ENCODE measurements around the gene NELFCD.
A peak's percentile ranks its signal among the peaks of the same experiment; 100 is the strongest.
"Not testable (repeated sequence)": the region's sequence is repeated elsewhere in the genome, so short reads cannot be mapped to it uniquely, and the experiment has no call there.

NELFCD gene

DNA sequence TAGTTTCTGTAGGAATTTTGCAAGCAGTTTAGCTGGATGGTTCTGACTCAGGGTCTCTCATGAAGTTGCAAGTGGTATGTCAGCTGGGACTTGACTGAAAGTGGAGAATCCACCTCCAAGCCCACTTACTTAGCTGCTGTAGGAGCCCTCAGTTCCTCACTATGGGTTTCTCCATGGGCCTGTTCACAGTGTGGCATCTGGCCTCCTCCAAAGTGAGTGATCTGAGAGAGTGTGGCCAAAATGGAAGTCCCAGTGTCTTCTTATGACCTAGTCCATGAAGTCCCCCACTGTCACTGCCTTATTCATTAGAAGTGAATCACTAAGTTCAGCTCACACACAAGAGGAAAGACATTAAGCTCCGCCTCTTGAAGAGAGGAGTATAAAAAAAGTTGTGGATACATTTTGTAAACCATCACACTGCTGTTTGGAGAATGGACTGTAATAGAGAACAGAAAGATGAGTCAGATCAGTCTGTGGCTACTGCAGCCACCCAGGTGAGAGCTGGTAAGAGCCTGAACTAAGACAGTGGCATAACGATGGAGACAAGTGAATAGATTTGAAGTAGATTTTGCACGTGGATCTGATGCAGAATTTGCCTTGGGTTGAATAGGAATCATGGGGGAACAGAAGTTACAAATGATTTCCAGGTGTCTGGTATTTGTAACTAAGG, 4.9 kb upstream of the NELFCD start:
- peaks cover 3% of the 10 kb centered on the region for H3K9me3 ChIP-seq (ENCODE audit: control insufficient read depth, low read length)
- no peak overlapping the region for H3K4me3 ChIP-seq (ENCODE audit: low read depth, low read length)
- H3K4me2 ChIP-seq (ENCODE audit: low read length) = no peak overlapping the region
- TF ChIP-seq, protein P1, sequence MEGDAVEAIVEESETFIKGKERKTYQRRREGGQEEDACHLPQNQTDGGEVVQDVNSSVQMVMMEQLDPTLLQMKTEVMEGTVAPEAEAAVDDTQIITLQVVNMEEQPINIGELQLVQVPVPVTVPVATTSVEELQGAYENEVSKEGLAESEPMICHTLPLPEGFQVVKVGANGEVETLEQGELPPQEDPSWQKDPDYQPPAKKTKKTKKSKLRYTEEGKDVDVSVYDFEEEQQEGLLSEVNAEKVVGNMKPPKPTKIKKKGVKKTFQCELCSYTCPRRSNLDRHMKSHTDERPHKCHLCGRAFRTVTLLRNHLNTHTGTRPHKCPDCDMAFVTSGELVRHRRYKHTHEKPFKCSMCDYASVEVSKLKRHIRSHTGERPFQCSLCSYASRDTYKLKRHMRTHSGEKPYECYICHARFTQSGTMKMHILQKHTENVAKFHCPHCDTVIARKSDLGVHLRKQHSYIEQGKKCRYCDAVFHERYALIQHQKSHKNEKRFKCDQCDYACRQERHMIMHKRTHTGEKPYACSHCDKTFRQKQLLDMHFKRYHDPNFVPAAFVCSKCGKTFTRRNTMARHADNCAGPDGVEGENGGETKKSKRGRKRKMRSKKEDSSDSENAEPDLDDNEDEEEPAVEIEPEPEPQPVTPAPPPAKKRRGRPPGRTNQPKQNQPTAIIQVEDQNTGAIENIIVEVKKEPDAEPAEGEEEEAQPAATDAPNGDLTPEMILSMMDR (IDR thresholded peaks at IDR 0.05) = no peak
- no peak overlapping the region for H2AFZ ChIP-seq
- H3K27me3 ChIP-seq (ENCODE audit: control insufficient read depth, insufficient read depth, low read length) = no peaks in the 10 kb centered on the region
- H3K36me3 ChIP-seq (ENCODE audit: control insufficient read depth, insufficient read depth, low read length) = no peaks in the 10 kb centered on the region
- no peak overlapping the region for H3K9ac ChIP-seq
- no peak overlapping the region for H3K27ac ChIP-seq
- H3K79me2 ChIP-seq = no peaks in the 10 kb centered on the region
- no peaks in the 10 kb centered on the region for H3K4me1 ChIP-seq

DNA sequence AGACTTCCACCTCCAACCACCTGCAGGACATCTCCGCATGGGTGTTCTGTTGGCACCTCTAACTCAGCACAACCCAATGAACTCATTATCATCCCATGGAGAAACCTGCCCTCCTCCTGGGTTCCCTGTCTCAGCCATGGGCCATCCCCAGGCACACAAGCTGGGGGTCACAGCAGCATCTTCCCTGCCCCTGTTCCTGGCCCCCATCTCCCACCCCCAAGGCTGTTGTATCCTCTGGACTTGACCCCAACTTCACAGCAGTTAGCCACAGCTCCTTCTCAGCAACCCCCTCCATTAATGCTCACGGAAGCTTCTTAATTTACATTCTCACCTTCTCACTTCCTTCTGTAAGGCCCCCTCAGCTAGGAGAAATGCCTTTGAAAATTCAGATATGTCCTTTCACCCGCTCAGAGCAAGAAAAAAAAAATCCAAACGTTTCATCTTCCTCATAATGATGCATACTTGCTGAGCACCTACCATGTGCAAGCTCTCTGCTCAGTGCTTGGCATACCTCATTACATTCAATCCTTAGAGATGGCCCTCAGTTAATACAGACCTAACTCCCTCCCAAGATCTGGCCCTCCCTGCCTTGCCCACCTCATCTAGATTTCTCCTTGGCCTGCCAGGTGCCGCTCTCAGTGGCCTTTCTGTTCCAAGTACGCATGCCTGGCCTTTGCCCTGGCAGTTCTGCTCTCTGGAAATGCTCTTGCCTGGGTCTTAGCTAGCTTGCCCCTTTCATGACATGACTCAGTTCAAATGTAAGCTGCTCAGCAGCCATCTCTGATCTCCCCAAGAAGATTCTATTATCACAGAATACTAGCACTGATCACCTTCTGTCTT, 2.5 kb upstream of the NELFCD start:
- TF ChIP-seq, protein P1 (IDR thresholded peaks at IDR 0.05) = no peak
- Histone ChIP-seq H3K4me2 (ENCODE audit: low read length) (no peak overlapping the region), H2AFZ (no peak overlapping the region), H3K79me2 (peaks cover 7% of the 10 kb centered on the region), H3K27me3 (ENCODE audit: control insufficient read depth, insufficient read depth, low read length) (no peaks in the 10 kb centered on the region), H3K9me3 (ENCODE audit: control insufficient read depth, low read length) (peaks cover 3% of the 10 kb centered on the region), H3K27ac (no peak overlapping the region), H3K4me3 (ENCODE audit: low read depth, low read length) (no peak overlapping the region), H3K9ac (no peak overlapping the region), H3K4me1 (peaks cover 5% of the 10 kb centered on the region), H3K36me3 (ENCODE audit: control insufficient read depth, insufficient read depth, low read length) (no peaks in the 10 kb centered on the region)

- H3K4me3 ChIP-seq (ENCODE audit: low read depth, low read length) = peak overlapping the region; percentile 81
- H3K27me3 ChIP-seq (ENCODE audit: control insufficient read depth, insufficient read depth, low read length) = no peaks in the 10 kb centered on the region
- peak overlapping the region; percentile 49 for H3K27ac ChIP-seq
- peak overlapping the region; percentile 83 for H2AFZ ChIP-seq
- TF ChIP-seq, protein P1 (IDR thresholded peaks at IDR 0.05) = no peak
- H3K36me3 ChIP-seq (ENCODE audit: control insufficient read depth, insufficient read depth, low read length) = no peaks in the 10 kb centered on the region
- H3K9me3 ChIP-seq (ENCODE audit: control insufficient read depth, low read length) = no peaks in the 10 kb centered on the region
- peaks cover 5% of the 10 kb centered on the region for H3K4me1 ChIP-seq
- H3K9ac ChIP-seq = no peak overlapping the region
- peaks cover 7% of the 10 kb centered on the region for H3K79me2 ChIP-seq
- peak overlapping the region; percentile 99 for H3K4me2 ChIP-seq (ENCODE audit: low read length)
Measured at GRCh38 chr20:58981628-58982364, 740 bp downstream of the NELFCD start.

- peaks cover 5% of the 10 kb centered on the region for H3K4me1 ChIP-seq
- TF ChIP-seq, protein P1 (IDR thresholded peaks at IDR 0.05) = no peak
- H3K36me3 ChIP-seq (ENCODE audit: control insufficient read depth, insufficient read depth, low read length) = no peaks in the 10 kb centered on the region
- H3K4me2 ChIP-seq (ENCODE audit: low read length) = no peak overlapping the region
- H3K9ac ChIP-seq = no peak overlapping the region
- H3K79me2 ChIP-seq = peaks cover 7% of the 10 kb centered on the region
- H3K27ac ChIP-seq = no peak overlapping the region
- no peak overlapping the region for H3K4me3 ChIP-seq (ENCODE audit: low read depth, low read length)
- H3K27me3 ChIP-seq (ENCODE audit: control insufficient read depth, insufficient read depth, low read length) = no peaks in the 10 kb centered on the region
- no peak overlapping the region for H2AFZ ChIP-seq
- no peaks in the 10 kb centered on the region for H3K9me3 ChIP-seq (ENCODE audit: control insufficient read depth, low read length)
Measured at GRCh38 chr20:58982406-58983114, 1.5 kb downstream of the NELFCD start.

DNA sequence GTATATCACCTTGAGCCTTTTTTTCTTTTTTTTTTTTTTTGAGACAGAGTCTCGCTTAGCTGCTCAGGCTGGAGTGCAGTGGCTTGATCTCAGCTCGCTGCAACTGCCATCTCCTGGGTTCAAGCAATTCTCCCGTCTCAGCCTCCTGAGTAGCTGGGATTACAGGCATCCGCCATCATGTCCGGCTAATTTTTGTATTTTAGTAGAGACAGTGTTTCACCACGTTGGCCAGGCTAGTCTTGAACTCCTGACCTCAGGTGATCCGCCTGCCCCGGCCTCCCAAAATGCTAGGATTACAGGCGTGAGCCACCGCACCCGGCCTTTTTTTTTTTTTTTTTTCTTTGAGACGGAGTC, 2.0 kb downstream of the NELFCD start:
- H3K79me2 ChIP-seq; H3K27me3 ChIP-seq (ENCODE audit: control insufficient read depth, insufficient read depth, low read length); H3K27ac ChIP-seq; H3K4me1 ChIP-seq; H2AFZ ChIP-seq; H3K36me3 ChIP-seq (ENCODE audit: control insufficient read depth, insufficient read depth, low read length); H3K9ac ChIP-seq; H3K4me2 ChIP-seq (ENCODE audit: low read length); H3K9me3 ChIP-seq (ENCODE audit: control insufficient read depth, low read length); H3K4me3 ChIP-seq (ENCODE audit: low read depth, low read length): not testable (repeated sequence)
